Mesendoderm (in vitro differentiated cells): ENCODE data around the gene CAMK2G.

Experiments used
- DNase-seq: peaks from one replicate; pipeline ENCODE4 v3.0.0; 2013
- H2AK5ac ChIP-seq: 2 replicates; pipeline ENCODE4 v1.6.1; 2013; ENCODE audit warnings: low read length, inconsistent platforms
- H2BK120ac ChIP-seq: 2 replicates; pipeline ENCODE4 v1.6.1; 2013; ENCODE audit warnings: low read depth, mild to moderate bottlenecking, low read length, moderate library complexity, mixed read lengths
- H2BK15ac ChIP-seq: replicated peaks from 2 replicates; pipeline ENCODE4 v1.6.1; 2013; ENCODE audit warnings: low read depth, mild to moderate bottlenecking, moderate library complexity
- H2BK5ac ChIP-seq: 2 replicates; pipeline ENCODE4 v1.6.1; 2013; ENCODE audit warnings: low read length, inconsistent platforms
- H3K18ac ChIP-seq: 2 replicates; pipeline ENCODE4 v1.6.1; 2013; ENCODE audit warnings: mild to moderate bottlenecking, low read length, mixed read lengths
- H3K23ac ChIP-seq: one replicate; pipeline ENCODE4 v1.6.1; 2013; ENCODE audit warnings: low read length
- H3K27ac ChIP-seq: 2 replicates; pipeline ENCODE4 v1.5.1; 2013; ENCODE audit warnings: low read depth, mild to moderate bottlenecking, inconsistent platforms, low read length, moderate library complexity
- H3K27me3 ChIP-seq: 2 replicates; pipeline ENCODE4 v1.6.1; 2013; ENCODE audit warnings: low read length, control low read depth, mild to moderate bottlenecking, inconsistent platforms; ENCODE audit not compliant: insufficient read depth, poor library complexity
- H3K36me3 ChIP-seq: 2 replicates; pipeline ENCODE4 v1.6.1; 2013; ENCODE audit warnings: low read length, inconsistent platforms; ENCODE audit not compliant: control insufficient read depth, insufficient read depth
- H3K4ac ChIP-seq: one replicate; pipeline ENCODE4 v1.6.1; 2013; ENCODE audit warnings: low read depth, mild to moderate bottlenecking, low read length, moderate library complexity
- H3K4me1 ChIP-seq: 2 replicates; pipeline ENCODE4 v1.6.1; 2013; ENCODE audit warnings: low read depth, low read length, inconsistent platforms; ENCODE audit not compliant: control insufficient read depth
- H3K4me2 ChIP-seq: 2 replicates; pipeline ENCODE4 v1.6.1; 2013; ENCODE audit warnings: low read length
- H3K4me3 ChIP-seq: 2 replicates; pipeline ENCODE4 v1.5.1; 2013; ENCODE audit warnings: mild to moderate bottlenecking, low read length
- H3K56ac ChIP-seq: one replicate; pipeline ENCODE4 v1.6.1; 2013; ENCODE audit warnings: low read length
- H3K79me1 ChIP-seq: 2 replicates; pipeline ENCODE4 v1.6.1; 2013; ENCODE audit warnings: low read length, inconsistent platforms
- H3K79me2 ChIP-seq: 2 replicates; pipeline ENCODE4 v1.6.1; 2013; ENCODE audit warnings: mild to moderate bottlenecking, low read length; ENCODE audit not compliant: control insufficient read depth, insufficient read depth
- H3K9ac ChIP-seq: 2 replicates; pipeline ENCODE4 v1.6.1; 2013; ENCODE audit warnings: low read length, inconsistent platforms
- H4K5ac ChIP-seq: one replicate; pipeline ENCODE4 v1.6.1; 2013; ENCODE audit warnings: low read length
- H4K8ac ChIP-seq: one replicate; pipeline ENCODE4 v1.6.1; 2013; ENCODE audit warnings: low read depth, mild to moderate bottlenecking, control low read depth, low read length, moderate library complexity
- WGBS: extraction: QIAGEN DNeasy Blood & Tissue Kit; methylation state at CpG from one replicate; pipeline ENCODE4 v1.1.7; 2013; ENCODE audit warnings: low lambda C conversion rate, missing lambda C conversion rate; ENCODE audit not compliant: insufficient coverage; ENCODE audit errors: extremely low coverage; 5-methylcytosine and 5-hydroxymethylcytosine counted together

The CAMK2G gene

GRCh38 chr10:73917566-73918305, 43.4 kb upstream of the CAMK2G start:
- Histone ChIP-seq H2BK5ac (no peak overlapping the region), H3K36me3 (peaks cover 1% of the 10 kb centered on the region), H3K56ac (no peak overlapping the region), H2BK120ac (no peak overlapping the region), H2BK15ac (no peak overlapping the region), H3K23ac (no peak overlapping the region), H3K4me2 (no peak overlapping the region), H3K27me3 (no peaks in the 10 kb centered on the region), H3K9ac (no peak overlapping the region), H3K27ac (no peak overlapping the region), H4K5ac (no peak overlapping the region), H3K4me1 (no peaks in the 10 kb centered on the region), H3K4ac (no peak overlapping the region), H3K18ac (no peak overlapping the region), H3K4me3 (no peak overlapping the region), H2AK5ac (no peak overlapping the region), H3K79me1 (no peaks in the 10 kb centered on the region), H3K79me2 (no peaks in the 10 kb centered on the region), H4K8ac (no peak overlapping the region)
- WGBS: no CpG with 5 or more reads among the region's 3 CpGs
- DNase-seq: no peak

- Histone ChIP-seq H3K36me3 (peaks cover 1% of the 10 kb centered on the region), H3K4me1 (peaks cover 2% of the 10 kb centered on the region), H3K4me2 (no peak overlapping the region), H3K9ac (no peak overlapping the region), H2BK5ac (no peak overlapping the region), H3K79me1 (peaks cover 2% of the 10 kb centered on the region), H2AK5ac (no peak overlapping the region), H4K8ac (no peak overlapping the region), H3K4me3 (no peak overlapping the region), H3K27me3 (no peaks in the 10 kb centered on the region), H3K4ac (no peak overlapping the region), H3K79me2 (no peaks in the 10 kb centered on the region), H3K23ac (no peak overlapping the region), H2BK15ac (no peak overlapping the region), H2BK120ac (no peak overlapping the region), H4K5ac (no peak overlapping the region), H3K27ac (no peak overlapping the region), H3K18ac (no peak overlapping the region), H3K56ac (no peak overlapping the region)
- no CpG with 5 or more reads among the region's 5 CpGs for WGBS
- no peak for DNase-seq
Observed at GRCh38 chr10:73916761-73917470, 42.6 kb upstream of the CAMK2G start.

- Histone ChIP-seq H3K27ac (no peak overlapping the region), H3K18ac (no peak overlapping the region), H3K79me2 (no peaks in the 10 kb centered on the region)
Observed at GRCh38 chr10:73915206-73915851, 41.0 kb upstream of the CAMK2G start.

GRCh38 chr10:73914036-73914435, 39.7 kb upstream of the CAMK2G start:
- Histone ChIP-seq H3K4me3 (no peak overlapping the region), H3K79me2 (no peaks in the 10 kb centered on the region), H3K56ac (no peak overlapping the region), H3K27ac (no peak overlapping the region), H4K5ac (no peak overlapping the region), H2BK15ac (no peak overlapping the region), H3K4me1 (peaks cover 11% of the 10 kb centered on the region), H3K9ac (no peak overlapping the region), H3K23ac (no peak overlapping the region), H3K79me1 (peaks cover 4% of the 10 kb centered on the region), H3K36me3 (peaks cover 1% of the 10 kb centered on the region), H2BK5ac (no peak overlapping the region), H4K8ac (no peak overlapping the region), H2BK120ac (no peak overlapping the region), H3K18ac (no peak overlapping the region), H3K4ac (no peak overlapping the region), H2AK5ac (no peak overlapping the region), H3K4me2 (no peak overlapping the region), H3K27me3 (no peaks in the 10 kb centered on the region)
- WGBS: no CpG with 5 or more reads among the region's 10 CpGs
- no peak for DNase-seq

More at GRCh38 chr10:73915206-73915851, 41.0 kb upstream of the CAMK2G start:
- no CpG with 5 or more reads among the region's 8 CpGs for WGBS
- peaks cover 4% of the 10 kb centered on the region for H3K79me1 ChIP-seq
- no peak overlapping the region for H2BK5ac ChIP-seq
- no peak overlapping the region for H3K4ac ChIP-seq
- H3K23ac ChIP-seq: no peak overlapping the region
- no peak overlapping the region for H3K4me3 ChIP-seq
- no peak for DNase-seq
- no peak overlapping the region for H2BK15ac ChIP-seq
- no peak overlapping the region for H4K8ac ChIP-seq
- no peaks in the 10 kb centered on the region for H3K27me3 ChIP-seq
- H2AK5ac ChIP-seq: no peak overlapping the region
- no peak overlapping the region for H3K4me2 ChIP-seq
- H3K4me1 ChIP-seq: peaks cover 6% of the 10 kb centered on the region
- H3K9ac ChIP-seq: no peak overlapping the region
- no peak overlapping the region for H4K5ac ChIP-seq
- peaks cover 1% of the 10 kb centered on the region for H3K36me3 ChIP-seq
- no peak overlapping the region for H3K56ac ChIP-seq
- H2BK120ac ChIP-seq: no peak overlapping the region

GRCh38 chr10:73911553-73912004, 37.2 kb upstream of the CAMK2G start:
- H3K9ac ChIP-seq: peak overlapping the region; percentile 79

More at GRCh38 chr10:73911553-73912004, 37.2 kb upstream of the CAMK2G start:
- Histone ChIP-seq H4K8ac (no peak overlapping the region), H3K18ac (peak overlapping the region; percentile 75), H3K4me2 (peak overlapping the region; percentile 77), H3K27me3 (no peaks in the 10 kb centered on the region), H3K4me3 (peak overlapping the region; percentile 62), H2AK5ac (peak overlapping the region; percentile 32), H3K79me1 (peaks cover 4% of the 10 kb centered on the region), H2BK120ac (no peak overlapping the region), H4K5ac (no peak overlapping the region), H3K36me3 (peaks cover 1% of the 10 kb centered on the region), H3K23ac (peak overlapping the region; percentile 73), H3K79me2 (no peaks in the 10 kb centered on the region), H2BK15ac (no peak overlapping the region), H2BK5ac (no peak overlapping the region), H3K27ac (no peak overlapping the region), H3K56ac (peak overlapping the region; percentile 85), H3K4ac (peak overlapping the region; percentile 39), H3K4me1 (peaks cover 15% of the 10 kb centered on the region)
- no peak for DNase-seq
- no CpG with 5 or more reads among the region's 14 CpGs for WGBS
